ENCODE results near the gene FUT3. TPM values are rescaled to one million over a fixed set of nuclear protein-coding genes. Genes with fewer than 3 reads are reported as not detected.

FUT3 gene
- total RNA-seq, 1 donor from 2014 or later: 20.9 TPM

GRCh38 chr19:5795382-5795919, 55.8 kb downstream of the FUT3 start:
- Histone ChIP-seq H3K27me3 (no peaks in the 10 kb centered on the region), H3K36me3 (no peaks in the 10 kb centered on the region), H3K9me3 (no peaks in the 10 kb centered on the region), H3K27ac (no peak overlapping the region), H3K4me3 (no peak overlapping the region), H3K4me1 (no peaks in the 10 kb centered on the region)
- intact Hi-C loops (cut with DNase I): no loop called here
- no peak for TF ChIP-seq POLR2A (IDR thresholded peaks at IDR 0.05)
- no peak for TF ChIP-seq POLR2AphosphoS5 (IDR thresholded peaks at IDR 0.05; ENCODE audit: insufficient read depth in 1 of 2, low read depth in 1 of 2)
- no peak for TF ChIP-seq CTCF (IDR thresholded peaks at IDR 0.05)
- no peak for DNase-seq (ENCODE audit: extremely low spot score in 2 of 2)

- H3K9me3 ChIP-seq: no peaks in the 10 kb centered on the region
- H3K36me3 ChIP-seq: peaks cover 0 to 18% of the 10 kb centered on the region in 2 donors
- intact Hi-C loops (cut with DNase I): no loop called here
- no peak overlapping the region for H3K4me3 ChIP-seq
- no peak overlapping the region for H3K27ac ChIP-seq
- DNase-seq (ENCODE audit: extremely low spot score in 2 of 2): no peak
- no peaks in the 10 kb centered on the region for H3K27me3 ChIP-seq
- TF ChIP-seq POLR2AphosphoS5 (IDR thresholded peaks at IDR 0.05; ENCODE audit: insufficient read depth in 1 of 2, low read depth in 1 of 2): no peak
- no peak for TF ChIP-seq POLR2A (IDR thresholded peaks at IDR 0.05)
- peaks cover 13% of the 10 kb centered on the region for H3K4me1 ChIP-seq
Measured at GRCh38 chr19:5793188-5793587, 58.1 kb downstream of the FUT3 start.

Other genes with a start within 250 kb of the FUT3 start
- 85.4 TPM for gene SAFB2, start 228.7 kb downstream of the FUT3 start, total RNA-seq
- gene SAFB, start 228.4 kb downstream of the FUT3 start, total RNA-seq: 145 TPM
- 83.2 TPM for gene MICOS13, start 170.9 kb downstream of the FUT3 start, total RNA-seq
- gene HSD11B1L, start 170.4 kb downstream of the FUT3 start, total RNA-seq: 10.3 TPM
- gene RPL36, start 161.2 kb downstream of the FUT3 start, total RNA-seq: 703 TPM
- gene LONP1, start 131.3 kb downstream of the FUT3 start, total RNA-seq: 53.3 TPM
- gene CATSPERD, start 130.8 kb downstream of the FUT3 start, total RNA-seq: not detected
- 0.98 TPM for gene PRR22, start 66.7 kb downstream of the FUT3 start, total RNA-seq
- 39.0 TPM for gene DUS3L, start 60.3 kb downstream of the FUT3 start, total RNA-seq
- gene NRTN, start 46.4 kb downstream of the FUT3 start, total RNA-seq: 3.7 TPM
- gene FUT6, start 11.7 kb downstream of the FUT3 start, total RNA-seq: 36.8 TPM
- gene FUT5, start 19.1 kb upstream of the FUT3 start, total RNA-seq: not detected
- 318 TPM for gene NDUFA11, start 52.3 kb upstream of the FUT3 start, total RNA-seq
- 7.9 TPM for gene VMAC, start 53.4 kb upstream of the FUT3 start, total RNA-seq
- 35.8 TPM for gene CAPS, start 62.8 kb upstream of the FUT3 start, total RNA-seq
- gene RANBP3, start 126.7 kb upstream of the FUT3 start, total RNA-seq: 110 TPM

Measured in vagina (tissue), 2 donors.